Stimulated activated naive CD8-positive, alpha-beta T cell treated with anti-CD3 and anti-CD28 coated beads, Interleukin-15, amount 100 ng/mL, for 72 hours (primary cell): Measurements from ENCODE around the gene ARHGAP5.
"Not testable (repeated sequence)": the region's sequence is repeated elsewhere in the genome, so short reads cannot be mapped to it uniquely, and the experiment has no call there.

Experiments
- ATAC-seq: fragments of 150-1000 bp; cut with Tn5 transposase; 2 replicates; pipeline ENCODE4 v1.10.0; 2021; ENCODE audit warnings: mild to moderate bottlenecking, moderate library complexity
- DNase-seq, 2 donors: peaks; one replicate each; pipeline ENCODE4 v3.0.0; 2021 to 2022
- H3K27ac Mint-ChIP-seq, 2 donors: one replicate each; pipeline ENCODE4 v1.8.0; 2022; ENCODE audit warnings: mild to moderate bottlenecking in 2 of 2, mixed read lengths in 2 of 2, moderate library complexity in 2 of 2
- H3K27me3 Mint-ChIP-seq: one replicate; pipeline ENCODE4 v1.8.0; 2022; ENCODE audit warnings: mixed read lengths
- H3K4me1 Mint-ChIP-seq: one replicate; pipeline ENCODE4 v1.8.0; 2022; ENCODE audit warnings: mild to moderate bottlenecking, mixed read lengths
- H3K4me3 Mint-ChIP-seq, 2 donors: one replicate each; pipeline ENCODE4 v1.8.0; 2022; ENCODE audit warnings: mild to moderate bottlenecking in 2 of 2, mixed read lengths in 2 of 2, moderate library complexity in 1 of 2
- H3K9me3 Mint-ChIP-seq, 2 donors: one replicate each; pipeline ENCODE4 v1.8.0; 2022; ENCODE audit warnings: mixed read lengths in 2 of 2

Gene ARHGAP5

GRCh38 chr14:32126899-32127730 lies 50.0 kb downstream of the ARHGAP5 start:
- H3K27me3 Mint-ChIP-seq, H3K4me3 Mint-ChIP-seq, H3K27ac Mint-ChIP-seq, DNase-seq, ATAC-seq, H3K4me1 Mint-ChIP-seq: not testable (repeated sequence)
- H3K9me3 Mint-ChIP-seq: peaks cover 10 to 23% of the 10 kb centered on the region in 2 donors

GRCh38 chr14:32127731-32128654 lies 50.9 kb downstream of the ARHGAP5 start:
- not testable (repeated sequence) for ATAC-seq, H3K27me3 Mint-ChIP-seq, H3K4me3 Mint-ChIP-seq, H3K27ac Mint-ChIP-seq, DNase-seq, H3K4me1 Mint-ChIP-seq
- H3K9me3 Mint-ChIP-seq: peaks cover 10 to 23% of the 10 kb centered on the region in 2 donors

- Mint-ChIP-seq H3K4me3 (no peak overlapping the region), H3K27ac (no peak overlapping the region), H3K4me1 (peaks cover 10% of the 10 kb centered on the region), H3K9me3 (peaks cover 10 to 23% of the 10 kb centered on the region in 2 donors), H3K27me3 (no peaks in the 10 kb centered on the region)
- DNase-seq (no peak), ATAC-seq (no peak)
Measured at GRCh38 chr14:32128703-32129102, 51.6 kb downstream of the ARHGAP5 start.

- ATAC-seq (no peak), DNase-seq (no peak)
- no peak overlapping the region for H3K4me3 Mint-ChIP-seq
- peaks cover 10 to 23% of the 10 kb centered on the region in 2 donors for H3K9me3 Mint-ChIP-seq
- no peaks in the 10 kb centered on the region for H3K27me3 Mint-ChIP-seq
- H3K4me1 Mint-ChIP-seq: peaks cover 10% of the 10 kb centered on the region
- no peak overlapping the region for H3K27ac Mint-ChIP-seq
Measured at GRCh38 chr14:32129124-32129523, 52.0 kb downstream of the ARHGAP5 start.

DNA sequence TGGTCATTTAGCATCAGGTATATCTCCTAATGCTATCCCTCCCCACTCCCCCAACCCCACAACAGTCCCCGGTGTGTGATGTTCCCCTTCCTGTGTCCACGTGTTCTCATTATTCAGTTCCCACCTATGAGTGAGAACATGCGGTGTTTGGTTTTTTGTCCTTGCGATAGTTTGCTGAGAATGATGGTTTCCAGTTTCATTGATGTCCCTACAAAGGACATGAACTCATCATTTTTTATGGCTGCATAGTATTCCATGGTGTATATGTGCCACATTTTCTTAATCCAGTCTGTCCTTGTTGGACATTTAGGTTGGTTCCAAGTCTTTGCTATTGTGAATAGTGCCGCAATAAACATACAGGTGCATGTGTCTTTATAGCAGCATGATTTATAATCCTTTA lies 54.6 kb downstream of the ARHGAP5 start:
- H3K27me3 Mint-ChIP-seq, H3K4me1 Mint-ChIP-seq, H3K4me3 Mint-ChIP-seq, DNase-seq, H3K27ac Mint-ChIP-seq, ATAC-seq: not testable (repeated sequence)
- H3K9me3 Mint-ChIP-seq: peaks cover under 1 to 13% of the 10 kb centered on the region in 2 donors

DNA sequence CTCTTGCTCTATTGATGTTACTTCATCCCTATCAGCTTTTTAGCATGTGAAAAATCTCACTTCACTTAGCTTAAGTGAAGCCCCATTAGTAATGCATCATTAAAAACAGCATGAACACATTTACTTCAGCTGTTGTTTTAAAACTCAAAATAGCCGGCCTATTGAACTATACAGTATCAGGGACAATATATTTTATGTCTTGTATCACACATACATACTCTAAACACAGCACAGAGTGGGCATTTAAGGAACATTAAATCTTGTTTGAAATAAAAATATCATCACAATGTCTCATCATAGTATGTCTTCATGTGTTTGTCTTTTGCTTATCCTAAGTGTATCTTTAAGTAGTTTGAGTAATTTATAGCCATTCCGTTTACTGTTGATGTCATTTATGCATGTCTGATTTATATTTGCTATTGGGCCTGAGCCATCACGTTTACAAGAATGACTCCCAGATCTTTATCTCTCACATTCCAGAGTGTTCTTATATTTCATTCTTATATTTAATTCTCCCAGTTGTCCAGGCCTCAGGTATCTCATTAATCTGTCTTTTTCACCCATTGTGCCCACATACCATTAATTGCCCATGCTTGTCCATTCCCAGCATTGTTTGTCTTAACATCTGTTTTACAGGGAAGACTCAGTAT lies 57.5 kb downstream of the ARHGAP5 start:
- no peaks in the 10 kb centered on the region for H3K4me1 Mint-ChIP-seq
- no peaks in the 10 kb centered on the region for H3K27me3 Mint-ChIP-seq
- H3K27ac Mint-ChIP-seq: no peak overlapping the region
- H3K9me3 Mint-ChIP-seq: no peaks in the 10 kb centered on the region
- DNase-seq: no peak
- ATAC-seq: no peak
- no peak overlapping the region for H3K4me3 Mint-ChIP-seq

- Mint-ChIP-seq H3K27me3 (no peaks in the 10 kb centered on the region), H3K27ac (no peak overlapping the region), H3K4me3 (no peak overlapping the region), H3K9me3 (no peaks in the 10 kb centered on the region), H3K4me1 (no peaks in the 10 kb centered on the region)
- no peak for ATAC-seq
- DNase-seq: no peak
Measured at GRCh38 chr14:32136027-32136825, 59.1 kb downstream of the ARHGAP5 start.

GRCh38 chr14:32137313-32137712 lies 60.2 kb downstream of the ARHGAP5 start:
- Mint-ChIP-seq H3K27ac (no peak overlapping the region), H3K4me1 (peaks cover 8% of the 10 kb centered on the region), H3K27me3 (no peaks in the 10 kb centered on the region), H3K4me3 (no peak overlapping the region), H3K9me3 (no peaks in the 10 kb centered on the region)
- ATAC-seq (no peak), DNase-seq (no peak)

- Mint-ChIP-seq H3K27ac (no peak overlapping the region), H3K4me1 (peaks cover 8% of the 10 kb centered on the region), H3K9me3 (no peaks in the 10 kb centered on the region), H3K4me3 (no peak overlapping the region), H3K27me3 (no peaks in the 10 kb centered on the region)
- ATAC-seq: no peak
- DNase-seq: no peak
Measured at GRCh38 chr14:32137892-32138291, 60.8 kb downstream of the ARHGAP5 start.

DNA sequence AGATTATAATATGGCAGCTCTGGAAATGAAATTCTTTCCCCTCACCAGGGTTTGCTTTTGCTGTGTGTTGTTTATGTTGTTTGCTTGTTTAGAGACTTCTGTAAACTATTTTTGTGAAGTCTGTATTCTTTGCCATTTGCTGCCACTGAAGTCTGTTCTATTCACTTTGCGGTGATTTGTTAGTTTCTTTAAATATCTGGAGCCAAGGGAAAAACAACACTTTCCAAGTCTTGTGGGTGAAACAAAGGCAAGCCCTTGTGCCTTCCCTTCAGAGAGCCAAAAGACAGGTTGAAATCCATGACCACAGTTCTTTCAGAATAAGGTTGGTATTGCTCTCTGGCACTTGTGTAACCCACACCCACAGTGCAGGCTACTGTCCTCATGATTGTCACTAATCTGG lies 65.2 kb downstream of the ARHGAP5 start:
- no peak for ATAC-seq
- DNase-seq: no peak
- H3K27ac Mint-ChIP-seq: no peak overlapping the region
- peaks cover 8% of the 10 kb centered on the region for H3K4me1 Mint-ChIP-seq
- H3K27me3 Mint-ChIP-seq: no peaks in the 10 kb centered on the region
- H3K4me3 Mint-ChIP-seq: no peak overlapping the region
- H3K9me3 Mint-ChIP-seq: no peaks in the 10 kb centered on the region

- Mint-ChIP-seq H3K4me3 (no peak overlapping the region), H3K4me1 (peaks cover 8% of the 10 kb centered on the region), H3K9me3 (no peaks in the 10 kb centered on the region), H3K27me3 (no peaks in the 10 kb centered on the region), H3K27ac (no peak overlapping the region)
- ATAC-seq: no peak
- DNase-seq: no peak
Measured at GRCh38 chr14:32142754-32143437, 65.8 kb downstream of the ARHGAP5 start.

DNA sequence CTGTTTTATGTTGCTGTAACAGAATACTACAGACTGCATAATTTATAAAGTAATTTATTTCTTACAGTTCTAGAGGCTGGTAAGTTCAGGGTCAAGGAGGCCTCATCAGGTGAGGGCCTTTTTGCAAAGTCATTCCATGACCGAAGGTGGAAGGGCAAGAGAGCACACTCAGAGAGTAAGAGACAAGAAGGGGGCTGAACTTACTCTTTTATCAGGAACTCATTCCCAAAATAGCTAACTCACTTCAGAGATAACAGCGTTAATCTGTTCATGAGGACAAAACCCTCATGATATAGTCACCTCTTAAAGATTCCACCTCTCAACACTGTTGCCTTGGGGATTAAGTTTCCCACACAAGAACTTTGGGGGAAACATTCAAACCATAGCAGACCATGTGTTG lies 73.3 kb downstream of the ARHGAP5 start:
- H3K27ac Mint-ChIP-seq: no peak overlapping the region
- no peaks in the 10 kb centered on the region for H3K9me3 Mint-ChIP-seq
- H3K4me3 Mint-ChIP-seq: no peak overlapping the region
- no peaks in the 10 kb centered on the region for H3K27me3 Mint-ChIP-seq
- no peak for ATAC-seq
- no peak for DNase-seq
- no peaks in the 10 kb centered on the region for H3K4me1 Mint-ChIP-seq

DNA sequence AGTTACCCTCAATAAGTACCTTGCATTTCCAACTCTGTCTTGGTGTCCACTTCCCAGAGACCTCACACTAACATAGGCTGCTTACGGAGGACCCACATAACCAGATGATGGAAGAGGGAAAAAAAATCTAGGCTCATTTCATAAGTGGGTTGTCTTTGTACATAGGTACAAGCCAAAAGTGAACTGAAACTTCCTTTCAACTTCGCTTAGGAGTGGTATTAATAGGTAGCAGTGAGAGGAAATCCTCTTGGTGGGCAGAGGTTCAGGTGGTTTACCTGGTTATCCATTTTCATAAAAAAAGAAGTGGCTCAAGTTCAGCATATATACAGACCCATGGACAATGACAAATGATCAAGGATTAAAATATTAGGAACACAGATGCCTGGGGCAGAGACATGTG lies 88.9 kb downstream of the ARHGAP5 start:
- Mint-ChIP-seq H3K4me3 (no peak overlapping the region), H3K27ac (no peak overlapping the region), H3K4me1 (peaks cover 8% of the 10 kb centered on the region), H3K9me3 (peaks cover 0 to 8% of the 10 kb centered on the region in 2 donors), H3K27me3 (no peaks in the 10 kb centered on the region)
- no peak for DNase-seq
- no peak for ATAC-seq

DNA sequence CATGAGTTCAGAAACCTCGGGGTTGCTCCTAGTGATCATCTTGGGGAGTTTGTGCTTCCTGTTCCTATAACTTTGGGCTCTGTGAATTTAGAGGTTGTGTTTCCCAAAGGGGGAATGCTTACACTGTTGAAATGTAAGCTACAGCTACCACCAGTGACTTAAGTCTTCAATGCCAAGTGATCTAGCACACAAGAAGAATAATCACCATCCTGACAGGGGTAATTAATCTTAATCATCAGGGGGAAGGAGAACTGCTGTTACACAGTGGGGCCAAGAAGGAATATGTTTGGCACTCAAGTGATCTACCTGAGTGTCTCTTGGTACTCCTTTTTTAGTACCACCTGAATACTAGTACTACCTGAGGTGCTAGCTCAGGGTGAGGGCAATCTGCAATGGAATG lies 89.8 kb downstream of the ARHGAP5 start:
- peaks cover 0 to 5% of the 10 kb centered on the region in 2 donors for H3K9me3 Mint-ChIP-seq
- H3K27me3 Mint-ChIP-seq: no peaks in the 10 kb centered on the region
- no peak overlapping the region for H3K27ac Mint-ChIP-seq

More for the DNA sequence above, 89.8 kb downstream of the ARHGAP5 start:
- ATAC-seq (no peak), DNase-seq (no peak)
- H3K4me1 Mint-ChIP-seq: peaks cover 8% of the 10 kb centered on the region
- no peak overlapping the region for H3K4me3 Mint-ChIP-seq
